ENCODE results near the gene PROK1.

GRCh38 chr1:110488867-110489266 lies 37.9 kb downstream of the PROK1 start:
- TF ChIP-seq, protein P1, sequence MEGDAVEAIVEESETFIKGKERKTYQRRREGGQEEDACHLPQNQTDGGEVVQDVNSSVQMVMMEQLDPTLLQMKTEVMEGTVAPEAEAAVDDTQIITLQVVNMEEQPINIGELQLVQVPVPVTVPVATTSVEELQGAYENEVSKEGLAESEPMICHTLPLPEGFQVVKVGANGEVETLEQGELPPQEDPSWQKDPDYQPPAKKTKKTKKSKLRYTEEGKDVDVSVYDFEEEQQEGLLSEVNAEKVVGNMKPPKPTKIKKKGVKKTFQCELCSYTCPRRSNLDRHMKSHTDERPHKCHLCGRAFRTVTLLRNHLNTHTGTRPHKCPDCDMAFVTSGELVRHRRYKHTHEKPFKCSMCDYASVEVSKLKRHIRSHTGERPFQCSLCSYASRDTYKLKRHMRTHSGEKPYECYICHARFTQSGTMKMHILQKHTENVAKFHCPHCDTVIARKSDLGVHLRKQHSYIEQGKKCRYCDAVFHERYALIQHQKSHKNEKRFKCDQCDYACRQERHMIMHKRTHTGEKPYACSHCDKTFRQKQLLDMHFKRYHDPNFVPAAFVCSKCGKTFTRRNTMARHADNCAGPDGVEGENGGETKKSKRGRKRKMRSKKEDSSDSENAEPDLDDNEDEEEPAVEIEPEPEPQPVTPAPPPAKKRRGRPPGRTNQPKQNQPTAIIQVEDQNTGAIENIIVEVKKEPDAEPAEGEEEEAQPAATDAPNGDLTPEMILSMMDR (IDR thresholded peaks at IDR 0.05; ENCODE audit: low read depth, low read length), result no peak
- TF ChIP-seq MYC (IDR thresholded peaks at IDR 0.05; ENCODE audit: low read depth, low read length), result no peak
